ENCODE measurements around the gene TK1. TPM values are rescaled to one million over a fixed set of nuclear protein-coding genes. Genes with fewer than 3 reads are reported as not detected.

TK1 gene
- total RNA-seq, 2 donors from 2014 or later = 149 to 181 TPM

Other genes with a start within 250 kb of the TK1 start
- 10 to 100 TPM; 15.6 to 19.1 TPM for gene TNRC6C, start 228.3 kb downstream of the TK1 start, total RNA-seq
- gene TMC6, start 58.3 kb downstream of the TK1 start, total RNA-seq = 100 to 1,000 TPM; 165 to 351 TPM
- 100 to 1,000 TPM; 126 to 250 TPM for gene TMC8, start 56.3 kb downstream of the TK1 start, total RNA-seq
- gene C17orf99, start 40.7 kb downstream of the TK1 start, total RNA-seq = under 1 TPM; 0.67 to 0.82 TPM
- gene SYNGR2, start 18.5 kb downstream of the TK1 start, total RNA-seq = 100 to 1,000 TPM in 1 of 2 donors, 10 to 100 TPM in 1; 90.4 to 118 TPM
- gene AFMID, start 310 bp upstream of the TK1 start, total RNA-seq = 10 to 100 TPM; 44.2 to 59.4 TPM
- gene BIRC5, start 27.2 kb upstream of the TK1 start, total RNA-seq = 100 to 1,000 TPM in 1 of 2 donors, 10 to 100 TPM in 1; 68.6 to 104 TPM
- not detected for gene TMEM235, start 44.6 kb upstream of the TK1 start, total RNA-seq
- gene SOCS3, start 173.0 kb upstream of the TK1 start, total RNA-seq = 100 to 1,000 TPM; 129 to 175 TPM
- gene PGS1, start 191.6 kb upstream of the TK1 start, total RNA-seq = 100 to 1,000 TPM in 1 of 2 donors, 10 to 100 TPM in 1; 76.1 to 101 TPM